OCI-M1 (cell line): ENCODE measurements around the gene TNFAIP8L2.
"Not testable (repeated sequence)": the region's sequence is repeated elsewhere in the genome, so short reads cannot be mapped to it uniquely, and the experiment has no call there.

Experiments used
- DNase-seq: peaks from one replicate; lab custom pipeline; 2025; lab: John Stamatoyannopoulos, UW

Gene TNFAIP8L2

DNA sequence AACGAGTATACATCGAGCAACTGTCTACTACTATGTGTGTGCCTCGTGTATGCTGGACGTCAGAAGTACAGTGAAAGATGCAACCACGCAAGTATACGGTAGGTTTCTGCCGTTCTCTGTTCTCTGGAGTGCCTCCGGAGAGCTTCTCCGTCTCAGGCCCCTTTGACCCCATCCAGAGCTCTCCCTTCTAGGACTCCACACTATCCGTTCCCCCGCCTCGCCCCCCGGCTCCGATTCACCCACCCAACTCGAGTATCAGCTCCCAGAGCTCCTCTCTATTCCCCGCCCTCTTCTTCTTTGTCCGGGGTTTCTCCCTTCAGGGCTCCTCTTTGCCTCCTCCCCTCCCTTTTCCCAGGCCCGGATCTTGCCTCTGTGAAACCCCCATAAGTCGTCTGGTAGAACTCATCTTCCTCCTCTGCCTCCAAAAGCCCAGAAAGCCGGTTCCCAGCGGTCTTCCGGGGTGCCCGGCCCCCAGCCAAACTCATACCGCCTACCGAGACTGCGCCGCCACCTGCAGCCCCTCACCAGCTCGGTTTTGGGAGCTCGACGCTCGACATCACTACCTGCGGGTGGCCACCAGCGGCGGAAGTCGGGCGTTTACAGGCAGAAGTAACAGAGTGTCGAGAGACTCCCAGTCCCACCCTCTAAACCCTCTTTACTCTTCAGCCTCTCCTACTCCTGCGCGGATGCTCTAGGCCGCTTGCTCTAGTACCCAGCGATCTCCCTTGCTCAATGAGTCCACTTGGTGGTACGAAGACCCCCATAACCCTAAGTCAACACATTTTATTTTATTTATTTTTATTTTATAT is 33.4 kb downstream of the TNFAIP8L2 start, which contains the start of gene VPS72:
Gene VPS72 (minus strand): TSS at position 561 of the 809 bp plus-strand sequence. CDS start 76 bp downstream, at position 485.
- DNase-seq, result peak; percentile 96

DNA sequence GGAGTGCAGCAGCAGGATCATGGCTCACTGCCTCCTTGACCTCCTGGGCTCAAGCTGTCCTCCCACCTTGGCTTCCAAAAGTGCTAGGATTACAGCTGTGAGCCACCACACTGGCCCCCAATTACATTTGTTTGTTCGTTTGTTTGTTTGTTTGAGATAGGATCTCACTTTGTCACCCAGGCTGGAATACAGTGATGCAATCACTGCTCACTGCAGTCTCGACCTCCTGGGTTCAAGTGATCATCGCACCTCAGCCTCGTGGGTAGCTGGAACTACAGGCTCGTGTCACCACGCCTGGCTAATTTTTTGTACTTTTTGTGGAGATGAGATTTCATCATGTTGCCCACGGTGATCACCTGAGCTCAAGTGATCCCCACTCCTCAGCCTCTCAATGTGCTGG is 35.6 kb downstream of the TNFAIP8L2 start:
- DNase-seq, result no peak

DNA sequence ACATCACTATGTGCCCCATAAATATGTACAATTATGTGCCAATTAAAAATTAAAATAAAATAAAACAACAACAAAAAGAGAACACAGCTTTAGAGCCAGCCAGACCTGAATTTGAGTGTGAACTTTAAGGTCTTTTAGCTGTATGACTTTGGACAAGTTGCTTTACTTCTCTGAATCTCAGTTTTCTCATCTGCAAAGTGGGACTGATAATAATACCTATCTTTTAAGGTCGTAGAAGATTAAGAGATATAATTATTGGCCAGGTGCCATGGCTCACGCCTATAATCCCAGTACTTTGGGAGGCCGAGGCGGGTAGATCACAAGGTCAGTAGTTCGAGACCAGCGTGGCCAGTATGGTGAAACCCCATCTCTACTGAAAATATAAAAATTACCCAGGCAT is 36.9 kb downstream of the TNFAIP8L2 start:
- no peak for DNase-seq

DNA sequence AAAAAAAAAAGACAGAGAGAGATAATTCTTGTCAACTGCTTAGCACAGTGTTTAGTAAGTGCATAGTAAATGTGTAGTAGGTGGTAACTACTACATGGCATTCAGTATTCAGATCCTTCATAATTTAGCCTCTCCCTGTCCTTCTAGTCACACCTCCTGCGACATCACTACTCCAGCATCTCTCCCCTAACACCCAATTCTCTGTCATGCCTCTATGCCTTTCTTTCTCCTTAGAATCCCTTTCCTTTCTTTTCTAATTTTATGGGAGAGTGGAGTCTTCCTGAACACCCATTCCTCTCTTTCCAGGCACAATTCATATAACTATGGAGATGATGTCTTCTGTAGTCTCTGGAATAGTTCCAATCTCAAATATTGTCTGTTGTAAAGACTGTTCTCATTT is 37.4 kb downstream of the TNFAIP8L2 start:
- DNase-seq, result no peak

DNA sequence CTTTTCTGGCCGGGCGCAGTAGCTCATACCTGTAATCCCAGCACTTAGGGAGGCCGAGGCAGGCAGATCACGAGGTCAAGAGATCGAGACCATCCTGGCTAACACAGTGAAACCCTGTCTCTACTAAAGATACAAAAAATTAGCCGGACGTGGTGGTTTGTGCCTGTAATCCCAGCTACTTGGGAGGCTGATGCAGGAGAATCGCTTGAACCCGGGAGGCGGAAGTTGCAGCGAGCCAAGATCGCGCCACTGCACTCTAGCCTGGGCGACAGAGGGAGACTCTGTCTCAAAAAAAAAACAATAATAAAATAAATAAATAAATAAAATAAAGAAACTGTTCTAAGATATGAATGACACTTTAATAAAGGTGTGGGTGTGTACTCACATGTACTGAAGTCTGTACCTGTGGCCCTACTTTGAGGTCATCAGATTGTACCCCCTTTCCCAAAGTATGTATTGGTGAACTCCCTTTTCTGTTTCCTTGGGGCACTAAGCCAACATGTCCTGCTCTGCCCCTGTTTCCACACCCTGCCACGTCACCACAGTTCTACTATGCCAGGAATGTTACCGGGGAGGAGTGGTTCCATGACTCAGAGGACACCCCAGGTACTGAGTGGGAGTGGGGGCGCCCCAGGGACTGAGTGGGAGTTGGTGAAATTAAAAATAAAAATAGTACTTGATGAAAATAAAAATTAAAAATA is 38.6 kb downstream of the TNFAIP8L2 start:
- DNase-seq, result not testable (repeated sequence)

DNA sequence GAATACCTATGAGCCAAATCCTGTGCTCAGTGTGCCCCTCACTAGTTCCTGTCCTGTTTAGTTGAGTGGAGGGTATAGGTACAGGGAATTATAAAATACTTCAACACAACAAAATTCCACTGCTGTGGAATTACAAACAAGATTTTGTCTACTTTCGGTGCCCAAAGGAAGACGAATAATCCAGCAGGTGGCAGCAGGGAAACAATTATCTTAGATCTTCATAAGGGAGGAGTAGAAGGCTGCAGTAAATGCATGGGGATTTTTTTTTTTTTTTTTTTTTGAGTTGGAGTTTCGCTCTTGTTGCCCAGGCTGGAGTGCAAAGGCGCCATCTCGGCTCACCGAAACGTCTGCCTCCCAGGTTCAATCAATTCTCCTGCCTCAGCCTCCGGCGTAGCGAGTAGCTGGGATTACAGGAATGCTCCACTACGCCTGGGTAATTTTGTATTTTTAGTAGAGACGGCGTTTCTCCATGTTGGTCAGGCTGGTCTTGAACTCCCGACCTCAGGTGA is 39.9 kb downstream of the TNFAIP8L2 start:
- peak; percentile 96 for DNase-seq

DNA sequence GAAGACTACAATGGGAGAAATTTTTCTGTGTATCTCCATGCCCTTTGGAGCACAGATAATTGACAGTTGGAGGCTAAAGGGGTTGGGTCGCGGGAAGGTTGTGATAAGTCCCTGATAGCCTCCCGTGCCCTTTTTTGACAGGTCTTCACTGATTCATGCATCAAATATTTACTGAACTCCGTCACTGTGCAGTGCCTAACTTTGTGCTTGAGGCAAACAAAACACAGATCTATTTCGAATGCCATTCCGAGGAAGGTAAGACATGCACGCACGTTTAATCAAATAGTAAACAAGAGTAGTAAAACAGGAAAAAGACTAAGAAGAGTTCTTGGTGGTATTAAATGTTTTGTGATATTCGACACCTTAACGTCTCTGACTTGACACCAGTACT is 41.4 kb downstream of the TNFAIP8L2 start:
- peak; percentile 83 for DNase-seq

DNA sequence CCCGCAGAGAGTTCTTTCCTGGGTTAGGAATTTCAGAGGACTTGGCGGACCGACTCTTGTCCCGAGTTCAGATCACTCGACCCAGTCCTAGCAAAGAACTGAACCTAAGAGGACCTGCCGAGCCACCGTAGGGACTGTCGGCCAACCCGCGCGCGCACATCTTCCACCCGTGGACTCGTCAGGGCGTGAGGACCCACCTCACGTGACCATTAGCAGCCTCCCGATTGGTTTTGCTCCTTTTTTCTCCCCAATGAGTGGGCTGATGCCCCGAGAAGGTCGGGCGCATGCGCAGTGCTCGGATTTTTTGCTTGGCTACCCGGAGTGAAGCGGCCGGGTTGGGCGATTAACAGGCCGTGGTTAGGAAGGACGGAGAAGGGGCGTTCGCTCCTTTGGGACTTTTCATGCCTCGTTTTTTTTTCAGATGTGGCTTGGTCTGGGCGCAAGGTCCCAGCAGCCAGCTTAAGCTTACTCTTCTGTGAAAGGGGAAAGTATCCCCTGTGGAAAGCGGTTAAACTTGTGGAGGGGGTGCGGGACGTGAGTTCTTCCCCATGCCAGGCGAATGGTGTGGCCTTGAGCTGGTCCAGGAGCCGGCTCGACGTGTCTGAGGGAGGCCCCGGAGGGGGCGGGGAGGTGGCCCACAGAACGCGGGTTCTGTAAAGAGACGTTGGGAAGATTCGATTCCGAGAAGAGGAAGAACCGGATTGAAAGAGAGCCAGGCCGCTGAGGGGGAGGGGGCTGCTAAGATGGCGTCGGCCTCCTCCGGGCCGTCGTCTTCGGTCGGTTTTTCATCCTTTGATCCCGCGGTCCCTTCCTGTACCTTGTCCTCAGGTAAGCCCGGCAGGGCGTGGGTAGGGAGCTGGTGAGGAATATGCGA is 42.0 kb downstream of the TNFAIP8L2 start, which contains the start of gene PIP5K1A:
Gene PIP5K1A (plus strand): TSS at position 299 of the 874 bp plus-strand sequence. CDS start 445 bp downstream, at position 744.
- DNase-seq, result peak; percentile 100

DNA sequence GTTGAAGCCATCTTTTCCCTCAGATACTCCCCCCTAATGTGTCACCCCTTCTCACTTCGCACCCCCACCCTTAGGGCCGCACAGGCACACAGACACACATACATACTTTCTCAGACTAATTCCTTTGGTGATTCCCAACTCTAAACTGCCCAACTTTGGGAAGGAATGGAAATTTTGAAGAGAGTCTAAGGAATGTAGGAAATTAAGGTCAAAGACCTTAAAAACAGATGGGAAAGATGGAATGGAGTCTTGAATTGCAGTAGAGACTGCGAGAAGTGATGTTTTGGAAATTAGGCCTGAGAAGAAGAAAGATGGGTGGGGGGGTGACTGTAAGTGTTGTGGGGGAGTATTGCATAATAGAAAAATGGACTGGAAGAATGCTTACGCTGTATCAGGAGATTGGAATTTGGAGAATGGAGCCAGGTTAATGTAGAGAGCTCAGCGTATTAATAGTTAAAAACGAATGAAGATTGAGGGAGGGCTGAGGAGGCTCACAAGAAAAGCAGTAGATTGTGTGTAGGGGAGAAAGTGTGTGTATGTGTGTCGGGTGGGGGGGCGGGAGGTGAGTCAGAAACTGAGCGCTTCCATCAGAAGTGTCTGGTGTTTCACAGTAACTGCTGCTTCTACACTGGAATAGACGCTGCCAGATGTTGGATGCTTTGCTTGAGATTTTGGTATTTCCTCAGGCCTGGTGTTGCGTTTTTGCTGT is 43.6 kb downstream of the TNFAIP8L2 start:
- DNase-seq, result no peak

DNA sequence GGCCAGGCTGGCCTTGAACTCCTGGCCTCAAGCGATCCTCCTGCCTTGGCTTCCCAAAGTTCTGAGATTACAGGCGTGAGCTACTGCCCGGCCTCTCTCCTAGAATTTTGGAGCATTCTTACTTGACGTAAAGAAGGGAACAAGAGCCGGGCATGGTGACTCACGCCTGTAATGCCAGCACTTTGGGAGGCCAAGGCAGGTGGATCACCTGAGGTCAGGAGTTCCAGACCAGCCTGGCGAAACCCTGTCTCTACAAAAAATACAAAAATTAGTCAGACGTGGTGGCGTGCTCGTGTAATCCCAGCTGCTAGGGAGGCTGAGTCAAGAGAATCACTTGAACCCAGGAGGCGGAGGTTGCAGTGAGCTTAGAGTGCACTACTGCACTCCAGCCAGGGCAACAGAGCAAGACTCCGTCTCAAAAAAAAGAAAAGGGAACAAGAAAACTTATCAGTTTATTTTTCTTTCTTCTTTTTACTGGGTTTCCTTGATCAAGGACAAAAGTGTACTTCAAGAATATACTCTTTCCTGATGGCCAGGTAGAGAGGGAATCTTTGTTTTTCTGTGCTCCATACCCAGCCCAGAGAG is 49.0 kb downstream of the TNFAIP8L2 start:
- not testable (repeated sequence) for DNase-seq
